ENCODE measurements around the gene STK24.

GRCh38 chr13:98515818-98516465 lies 61.0 kb downstream of the STK24 start:
- no peak for TF ChIP-seq CTCF (IDR thresholded peaks at IDR 0.05; ENCODE audit: insufficient read depth, low read length, poor library complexity, severe bottlenecking)
- no peak for TF ChIP-seq EZH2phosphoT487 (conservative IDR thresholded peaks at IDR 0.05; ENCODE audit: low read length)

Data from SU-DHL-6 (cell line).